Gastrocnemius medialis (tissue), 4 donors: ENCODE data around the gene ANKRD62. TPM values are rescaled to one million over a fixed set of nuclear protein-coding genes. Genes with fewer than 3 reads are reported as not detected.
"Not testable (repeated sequence)": the region's sequence is repeated elsewhere in the genome, so short reads cannot be mapped to it uniquely, and the experiment has no call there.

Experiments
- ATAC-seq, 2 donors: fragments of 150-250 bp; one replicate each; pipeline ENCODE4 v1.9.1; 2016
- DNase-seq, 2 donors: peaks; one replicate each; pipeline ENCODE4 v3.0.0-alpha.2; 2019
- H3K27ac ChIP-seq, 4 donors: fragments of 200-600 bp; sonication (generic); 1 replicate in 1 of 4; 2 replicates in 3 of 4; pipeline ENCODE4 v1.5.1; 2016 to 2018; ENCODE audit warnings: mild to moderate bottlenecking in 2 of 4, moderate library complexity in 1 of 4
- H3K27me3 ChIP-seq, 3 donors: fragments of 200-600 bp; sonication (generic) in 2 of 3; 1 replicate in 1 of 3; 2 replicates in 2 of 3; pipeline versions ENCODE4 v1.5.1 to v1.6.0; 2016 to 2019; ENCODE audit warnings: mild to moderate bottlenecking in 1 of 3, moderate library complexity in 1 of 3
- H3K36me3 ChIP-seq, 2 donors: fragments of 200-600 bp; sonication (generic) in 1 of 2; one replicate each; pipeline ENCODE4 v1.5.1; 2017 to 2018
- H3K4me1 ChIP-seq, 2 donors: fragments of 200-600 bp; sonication (generic) in 1 of 2; one replicate each; pipeline ENCODE4 v1.5.1; 2016 to 2017; ENCODE audit warnings: mild to moderate bottlenecking in 2 of 2
- H3K4me3 ChIP-seq, 4 donors: fragments of 200-600 bp; sonication (generic) in 3 of 4; 1 replicate in 1 of 4; 2 replicates in 3 of 4; pipeline ENCODE4 v1.5.1; 2016 to 2019; ENCODE audit warnings: mild to moderate bottlenecking in 2 of 4
- H3K9me3 ChIP-seq, 3 donors: fragments of 200-600 bp; sonication (generic) in 2 of 3; 1 replicate in 1 of 3; 2 replicates in 2 of 3; pipeline ENCODE4 v1.5.1; 2016 to 2019
- CTCF ChIP-seq, 5 experiments: fragments of 450-650 bp in 3 of 5; fragments of 200-600 bp in 2 of 5; sonication (generic) in 2 of 5; IDR thresholded peaks in 4 of 5; conservative IDR thresholded peaks in 1 of 5; 1 replicate in 4 of 5; 2 replicates in 1 of 5; pipeline ENCODE4 v1.5.1; 2016 to 2019; ENCODE audit warnings: antibody characterized with exemption in 5 of 5, mild to moderate bottlenecking in 3 of 5, moderate library complexity in 3 of 5
- POLR2A ChIP-seq, 2 donors: fragments of 450-650 bp; IDR thresholded peaks; one replicate each; pipeline ENCODE4 v1.6.1; 2017; ENCODE audit warnings: antibody characterized with exemption in 2 of 2, mild to moderate bottlenecking in 2 of 2, moderate library complexity in 2 of 2
- in situ Hi-C, 4 donors: fragments of 200-750 bp; cut with MboI; loops; one replicate each; pipeline versions ENCODE4 v1.15.0 to v1.8.0; 2017; ENCODE audit warnings: low sequenced_read_pairs in 4 of 4
- intact Hi-C: fragments of 100-400 bp; cut with DNase I; formaldehyde crosslinking; loops from one replicate; pipeline ENCODE4 v1.15.1; 2023; ENCODE audit warnings: low total_unique reads
- total RNA-seq, 4 donors: library from RNA; depleted of rRNA; stranded (reverse); fragments of >200 nt; gene quantifications; one replicate each; pipeline versions ENCODE4 v1.1.0 to v1.2.3, GENCODE V29; 2016

Gene ANKRD62
- total RNA-seq, 4 donors from 2014 or later = not detected

- no peak overlapping the region for H3K4me3 ChIP-seq
- in situ Hi-C loops = loop anchor here in 1 of 4 donors (25.0 kb wide), 1 partner anchor 89 kb away; no protein-coding TSS in a partner anchor
- no peaks in the 10 kb centered on the region for H3K4me1 ChIP-seq
- no peak for ATAC-seq
- H3K27ac ChIP-seq = no peak overlapping the region
- no peaks in the 10 kb centered on the region for H3K9me3 ChIP-seq
- no peaks in the 10 kb centered on the region for H3K27me3 ChIP-seq
- DNase-seq = no peak
- TF ChIP-seq CTCF (IDR thresholded peaks at IDR 0.05 in 4 of 5, conservative IDR thresholded peaks at IDR 0.05 in 1 of 5) (no peak), POLR2A (IDR thresholded peaks at IDR 0.05) (no peak)
- H3K36me3 ChIP-seq = no peaks in the 10 kb centered on the region
- intact Hi-C loops = no loop called here
Observed at GRCh38 chr18:12072996-12073395, 20.6 kb upstream of the ANKRD62 start.

- DNase-seq (no peak), ATAC-seq (no peak)
- intact Hi-C loops = no loop called here
- H3K4me1 ChIP-seq = no peaks in the 10 kb centered on the region
- no peak for TF ChIP-seq POLR2A (IDR thresholded peaks at IDR 0.05)
- no peak for TF ChIP-seq CTCF (IDR thresholded peaks at IDR 0.05 in 4 of 5, conservative IDR thresholded peaks at IDR 0.05 in 1 of 5)
- H3K27me3 ChIP-seq = no peaks in the 10 kb centered on the region
- no peak overlapping the region for H3K27ac ChIP-seq
- in situ Hi-C loops = loop anchor here in 1 of 4 donors (25.0 kb wide), 2 partner anchors 88 to 163 kb away; no protein-coding TSS in a partner anchor
- no peaks in the 10 kb centered on the region for H3K9me3 ChIP-seq
- no peak overlapping the region for H3K4me3 ChIP-seq
- H3K36me3 ChIP-seq = no peaks in the 10 kb centered on the region
Observed at GRCh38 chr18:12074736-12075135, 18.9 kb upstream of the ANKRD62 start.

- no peaks in the 10 kb centered on the region for H3K4me1 ChIP-seq
- H3K27ac ChIP-seq = no peak overlapping the region
- no peaks in the 10 kb centered on the region for H3K9me3 ChIP-seq
- H3K4me3 ChIP-seq = no peak overlapping the region
- peak; percentile 42 to 46 for ATAC-seq
- no peaks in the 10 kb centered on the region for H3K36me3 ChIP-seq
- H3K27me3 ChIP-seq = no peaks in the 10 kb centered on the region
- TF ChIP-seq POLR2A (IDR thresholded peaks at IDR 0.05) = no peak
- TF ChIP-seq CTCF (IDR thresholded peaks at IDR 0.05 in 4 of 5, conservative IDR thresholded peaks at IDR 0.05 in 1 of 5) = no peak
- DNase-seq = no peak
- intact Hi-C loops = no loop called here
- in situ Hi-C loops = loop anchor here in 1 of 4 donors (25.0 kb wide), 1 partner anchor 161 kb away; no protein-coding TSS in a partner anchor
Observed at GRCh38 chr18:12076424-12077140, 17.1 kb upstream of the ANKRD62 start.

DNA sequence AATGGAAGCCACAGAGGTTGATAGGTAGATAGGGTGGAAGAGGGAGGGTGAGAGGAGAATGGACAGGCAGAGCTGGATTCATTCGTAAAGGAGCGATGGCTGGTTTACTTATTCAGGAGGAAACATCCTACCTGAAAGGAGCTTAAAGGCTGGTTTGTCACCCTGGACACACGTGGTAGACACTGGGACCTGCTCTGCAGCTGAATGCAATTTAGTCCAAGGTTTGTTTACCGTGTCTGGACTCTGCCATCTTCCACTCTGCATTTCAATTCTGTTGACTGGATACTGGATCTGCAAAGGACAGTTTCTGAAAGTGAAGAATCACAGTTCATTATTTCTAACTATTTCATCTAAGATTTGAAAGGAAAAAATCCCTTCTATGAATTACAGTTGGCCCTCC lies 15.6 kb upstream of the ANKRD62 start:
- H3K27ac ChIP-seq, H3K36me3 ChIP-seq, H3K4me3 ChIP-seq, DNase-seq, H3K27me3 ChIP-seq, intact Hi-C loops, ATAC-seq, H3K9me3 ChIP-seq, H3K4me1 ChIP-seq: not testable (repeated sequence)
- in situ Hi-C loops = loop anchor here in 1 of 4 donors (25.0 kb wide), 1 partner anchor 159 kb away; no protein-coding TSS in a partner anchor

DNA sequence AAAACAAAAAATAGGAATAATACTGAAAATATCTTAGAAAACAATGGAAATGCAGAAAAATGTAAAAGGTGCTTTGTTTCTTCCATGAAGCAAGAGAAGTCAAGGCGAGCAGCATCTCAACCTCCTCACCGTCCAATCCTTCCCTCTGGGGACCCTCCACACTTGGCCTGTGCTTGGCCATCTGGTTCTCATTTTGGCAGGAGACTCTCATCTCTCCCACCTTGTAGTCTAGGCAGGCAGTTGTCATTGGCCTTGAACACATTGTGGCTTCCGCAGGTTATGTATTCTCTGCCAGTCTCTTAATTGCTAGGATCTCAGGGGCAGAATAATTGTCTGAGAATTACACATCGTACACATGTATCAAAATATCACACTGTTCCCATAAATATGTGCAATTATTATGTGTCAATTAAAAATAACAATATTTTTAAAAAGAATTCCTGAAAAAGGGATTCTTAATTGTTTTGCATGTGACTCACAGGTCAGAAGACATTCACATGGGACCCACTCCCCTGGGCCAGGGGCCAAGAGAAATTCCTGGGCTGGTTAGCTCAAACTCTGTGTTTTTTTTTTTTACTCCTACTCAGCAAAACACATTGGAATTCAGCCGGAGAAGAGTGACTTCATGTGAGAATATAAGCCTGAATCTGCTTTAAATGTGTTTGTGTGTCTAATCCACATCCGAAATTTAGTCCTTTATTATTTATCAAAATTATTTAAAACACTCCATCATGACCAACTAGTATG lies 14.0 kb upstream of the ANKRD62 start:
- TF ChIP-seq CTCF (IDR thresholded peaks at IDR 0.05 in 4 of 5, conservative IDR thresholded peaks at IDR 0.05 in 1 of 5) (no peak), POLR2A (IDR thresholded peaks at IDR 0.05) (no peak)
- DNase-seq (no peak), ATAC-seq (no peak)
- no peak overlapping the region for H3K4me3 ChIP-seq
- H3K4me1 ChIP-seq = no peaks in the 10 kb centered on the region
- H3K36me3 ChIP-seq = no peaks in the 10 kb centered on the region
- in situ Hi-C loops (loop anchor here in 1 of 4 donors (25.0 kb wide), 1 partner anchor 158 kb away; no protein-coding TSS in a partner anchor), intact Hi-C loops (no loop called here)
- no peaks in the 10 kb centered on the region for H3K9me3 ChIP-seq
- H3K27ac ChIP-seq = no peak overlapping the region
- no peaks in the 10 kb centered on the region for H3K27me3 ChIP-seq
